A549 (cell line): ENCODE measurements around the gene CSTPP1.

Experiments used
- CHD2 ChIP-seq: fragments of 150-350 bp; IDR thresholded peaks from 2 replicates; pipeline ENCODE4 v1.6.1; 2014; ENCODE audit warnings: low read length; ENCODE audit not compliant: partially characterized antibody
- CTCF ChIP-seq: fragments of >200 bp; sonication (Bioruptor Twin); formaldehyde crosslinking; IDR thresholded peaks from 3 replicates; pipeline ENCODE4 v1.5.1; 2016
- EP300 ChIP-seq, 2 experiments: fragments of >200 bp; sonication (Bioruptor Twin); formaldehyde crosslinking; IDR thresholded peaks; 2 replicates in 1 of 2; 3 replicates in 1 of 2; pipeline ENCODE4 v1.6.1; 2016 to 2017
- PBX3 ChIP-seq: IDR thresholded peaks from 2 replicates; pipeline ENCODE4 v1.6.1; 2012
- RAD21 ChIP-seq, 2 experiments: fragments of >200 bp in 1 of 2; sonication (Bioruptor Twin) in 1 of 2; formaldehyde crosslinking in 1 of 2; IDR thresholded peaks in 1 of 2; conservative IDR thresholded peaks in 1 of 2; 2 replicates in 1 of 2; 3 replicates in 1 of 2; pipeline ENCODE4 v1.6.1; 2012 to 2018; ENCODE audit warnings: inconsistent platforms in 1 of 2

GRCh38 chr11:47144541-47144940 is 208.0 kb downstream of the CSTPP1 start:
- TF ChIP-seq RAD21 (conservative IDR thresholded peaks at IDR 0.05 in 1 of 2, IDR thresholded peaks at IDR 0.05 in 1 of 2) (no peak), PBX3 (no peak), CTCF (no peak), EP300 (IDR thresholded peaks at IDR 0.05) (no peak), CHD2 (no peak)
